GM19351 (cell line): ENCODE measurements around the gene WSCD2.

Experiments used
- ATAC-seq: cut with Tn5 transposase; IDR thresholded peaks from one replicate; pipeline ENCODE4 v1.9.1; 2021; ENCODE audit warnings: mild to moderate bottlenecking, moderate library complexity; ENCODE audit not compliant: unreplicated experiment

WSCD2 gene

DNA sequence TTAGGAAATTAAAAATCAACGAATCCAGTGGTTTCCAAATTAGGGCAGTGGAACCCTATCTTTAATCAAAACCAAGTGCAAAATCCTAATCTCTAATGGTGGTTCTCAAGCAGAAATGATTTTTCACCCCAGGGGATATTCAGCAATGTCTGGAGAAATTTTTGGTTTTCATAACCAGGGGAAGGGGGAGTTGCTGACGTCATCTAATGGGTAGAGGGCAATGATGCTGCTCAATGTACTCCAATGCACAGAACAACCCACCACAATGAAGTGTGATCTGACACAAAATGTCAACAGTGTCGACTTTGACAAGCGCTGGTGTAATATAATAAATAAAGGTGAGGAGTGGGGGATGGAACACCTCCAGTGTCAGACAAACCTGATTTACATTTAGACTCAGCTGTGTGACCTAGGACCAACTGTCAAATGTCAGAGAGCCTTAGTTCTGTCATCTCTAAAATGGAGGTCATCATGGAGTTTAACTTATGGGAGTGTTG, 128.6 kb downstream of the WSCD2 start:
- no peak for ATAC-seq

DNA sequence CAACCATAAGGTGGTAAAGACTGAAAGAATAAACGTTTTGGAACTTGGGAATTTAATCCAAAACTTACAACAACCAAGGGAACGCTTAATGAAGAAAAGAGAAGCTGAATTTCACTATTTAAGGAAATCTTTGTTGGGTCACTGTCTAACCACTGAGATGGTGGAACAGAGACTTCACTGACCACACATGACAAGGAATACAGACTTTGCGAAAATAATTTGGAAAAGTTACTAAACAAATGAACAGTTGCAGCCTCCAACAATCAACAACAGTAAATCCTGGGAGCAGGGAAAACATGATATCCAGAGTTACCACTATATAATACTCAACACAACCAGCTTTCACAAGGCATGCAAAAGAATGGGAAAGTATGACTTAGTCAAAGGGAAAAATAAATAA, 131.0 kb downstream of the WSCD2 start:
- ATAC-seq = no peak

DNA sequence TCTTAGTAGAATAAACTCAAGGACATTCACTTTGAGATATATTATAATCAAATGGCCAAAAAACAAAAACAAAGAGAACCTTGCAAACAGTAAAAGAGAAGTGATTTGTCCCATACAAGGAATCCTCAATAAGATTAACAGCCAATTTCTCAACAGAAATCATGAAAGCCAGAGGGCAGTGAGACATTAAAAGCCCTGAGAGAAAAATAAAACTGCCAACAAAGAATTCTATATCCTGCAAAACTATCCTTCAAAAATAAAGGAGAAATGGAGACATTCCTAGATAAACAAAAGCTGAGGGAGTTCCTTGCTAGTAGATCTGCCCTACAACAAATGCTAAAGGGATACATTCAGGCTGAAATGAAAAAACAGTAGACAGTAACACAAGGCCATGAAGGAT, 131.9 kb downstream of the WSCD2 start:
- no peak for ATAC-seq

DNA sequence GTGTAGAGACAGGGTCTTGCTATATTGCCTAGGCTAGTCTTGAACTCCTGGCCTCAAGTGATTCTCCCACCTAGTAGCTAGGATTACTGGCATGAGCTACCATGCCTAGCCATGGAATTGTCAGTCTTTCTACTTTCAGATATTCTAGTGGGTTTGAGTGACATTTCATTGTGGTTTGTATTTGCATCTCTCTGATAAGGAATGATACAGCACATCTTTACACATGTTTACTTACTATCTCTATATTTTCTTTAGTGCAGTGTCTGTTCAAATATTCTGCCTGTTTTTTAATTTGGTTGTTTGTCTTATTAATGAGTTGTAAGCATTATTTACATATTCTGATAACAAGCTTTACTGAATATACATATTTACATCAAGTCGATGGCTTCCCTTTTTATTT, 136.4 kb downstream of the WSCD2 start:
- no peak for ATAC-seq

DNA sequence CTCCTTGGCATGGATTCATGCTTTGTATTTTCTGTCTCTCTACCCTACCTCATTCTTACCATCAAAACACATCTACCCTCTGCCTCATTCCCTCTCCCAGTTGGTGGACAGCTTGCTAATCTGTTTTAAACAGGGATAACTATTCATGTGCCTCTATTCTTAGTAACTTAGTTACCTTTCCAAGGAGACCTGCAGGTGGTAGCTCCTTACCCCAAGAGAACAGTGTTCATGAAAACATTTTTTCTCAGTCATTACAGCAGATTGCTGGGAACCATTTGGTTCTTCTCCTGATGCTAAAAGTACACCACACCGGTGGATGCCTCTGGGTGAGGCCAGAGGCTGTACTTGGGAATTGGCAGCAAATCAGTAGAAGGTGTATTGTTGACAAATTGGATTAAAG, 137.0 kb downstream of the WSCD2 start:
- no peak for ATAC-seq

DNA sequence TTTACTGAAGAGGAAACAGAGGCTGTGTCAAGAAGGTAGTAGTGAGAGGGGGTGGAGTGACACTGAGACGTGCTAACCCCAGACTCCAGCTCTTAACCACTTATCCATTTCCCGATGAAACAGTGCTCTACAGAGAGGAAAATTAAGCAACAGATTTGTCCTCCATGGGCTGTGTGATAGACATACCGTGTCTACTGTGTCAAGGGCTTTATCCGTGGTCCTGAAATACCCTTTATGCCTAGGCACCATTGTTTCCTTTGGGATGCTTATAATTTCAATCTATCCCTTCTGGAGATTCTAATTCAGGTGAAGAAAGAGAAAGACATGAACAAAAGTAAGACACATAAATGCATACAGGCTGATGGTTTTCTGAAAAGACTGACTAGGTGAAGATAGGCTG, 138.4 kb downstream of the WSCD2 start:
- no peak for ATAC-seq

DNA sequence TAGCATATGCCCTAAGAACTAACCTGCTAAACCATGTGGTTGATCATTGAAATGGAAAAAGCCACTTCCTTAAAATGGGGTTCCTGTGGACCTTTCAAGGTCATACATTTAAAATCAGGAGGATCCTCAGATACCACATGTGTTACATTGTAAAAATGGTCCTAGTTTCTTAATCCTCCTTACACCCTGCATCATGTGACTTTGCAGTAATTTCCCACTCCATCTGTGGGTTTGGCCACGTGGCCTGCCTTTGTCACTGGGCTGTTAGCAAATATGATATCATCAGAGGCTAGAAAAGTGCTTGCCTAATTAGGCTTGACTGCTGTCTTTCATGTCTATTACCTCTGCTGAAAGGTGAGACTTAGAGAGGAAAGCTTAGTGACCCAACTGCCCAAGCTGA, 139.3 kb downstream of the WSCD2 start:
- ATAC-seq = no peak

DNA sequence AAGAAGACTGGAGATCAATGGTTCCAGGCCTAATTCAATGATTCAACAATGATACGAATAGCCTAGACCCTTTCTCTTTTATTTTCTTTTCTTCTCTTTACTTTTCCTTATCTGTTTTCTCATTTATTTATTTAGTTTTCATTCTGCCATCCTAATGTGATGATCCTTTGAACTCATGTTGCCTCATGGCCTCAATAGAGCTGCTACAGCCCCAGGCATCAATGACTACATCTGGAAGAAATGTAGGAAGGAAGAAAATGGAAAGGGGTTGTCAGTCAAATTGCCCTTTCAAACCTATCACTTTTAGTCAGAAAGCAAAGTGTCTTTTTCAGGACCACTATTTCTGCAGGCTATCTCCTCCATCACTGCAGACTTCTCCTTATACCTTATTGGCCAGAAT, 140.1 kb downstream of the WSCD2 start:
- no peak for ATAC-seq

DNA sequence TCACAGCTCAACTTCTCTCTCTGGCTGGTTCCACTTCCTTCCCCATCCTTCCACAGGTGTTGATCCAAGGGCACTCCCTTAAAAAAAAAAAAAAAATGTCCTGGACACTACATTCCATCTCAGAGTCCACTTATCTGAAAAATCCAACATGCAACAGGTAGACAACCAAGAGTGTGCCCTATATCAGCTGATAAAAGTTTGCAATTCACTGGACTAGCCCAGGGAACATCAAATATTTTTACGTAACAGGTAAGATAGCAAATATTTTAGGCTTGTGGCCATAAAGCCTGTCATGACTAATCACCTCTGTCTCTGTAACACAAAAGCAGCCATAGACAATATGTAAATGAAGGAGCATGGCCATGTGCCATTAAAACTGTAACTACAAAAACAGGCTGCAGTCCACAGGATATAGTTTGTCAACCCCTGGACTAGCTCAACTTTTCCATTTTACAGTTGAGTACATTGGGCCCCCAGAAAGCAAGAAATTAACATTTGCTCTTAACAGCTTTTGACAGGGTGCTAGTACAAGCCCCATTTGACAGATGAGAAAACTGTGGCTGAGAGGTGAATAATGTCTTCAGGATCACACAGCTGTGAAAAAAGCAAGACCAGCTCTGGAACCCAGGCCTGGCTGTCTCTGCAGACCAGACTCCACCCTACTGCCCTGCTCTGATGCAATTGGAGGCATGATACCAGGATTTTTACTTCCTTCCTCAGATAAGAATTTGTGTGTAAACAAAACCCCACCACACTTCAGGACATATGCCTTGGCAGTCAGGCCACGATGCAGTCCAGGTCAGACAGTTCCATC, 141.2 kb downstream of the WSCD2 start:
- no peak for ATAC-seq

DNA sequence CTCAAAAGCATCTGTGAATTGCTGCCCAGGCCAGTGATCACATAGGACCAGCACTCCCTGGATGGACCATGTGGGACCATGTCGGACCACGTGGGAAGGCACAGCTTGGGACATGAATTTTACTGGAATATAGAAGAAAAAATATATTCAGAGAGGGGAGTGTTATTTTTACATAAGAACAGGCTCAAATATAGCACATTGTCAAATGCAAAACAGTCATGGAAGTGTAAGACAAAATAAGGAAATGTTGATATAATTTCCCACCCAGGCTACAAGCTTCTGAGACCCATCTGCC, 141.7 kb downstream of the WSCD2 start:
- ATAC-seq = no peak

DNA sequence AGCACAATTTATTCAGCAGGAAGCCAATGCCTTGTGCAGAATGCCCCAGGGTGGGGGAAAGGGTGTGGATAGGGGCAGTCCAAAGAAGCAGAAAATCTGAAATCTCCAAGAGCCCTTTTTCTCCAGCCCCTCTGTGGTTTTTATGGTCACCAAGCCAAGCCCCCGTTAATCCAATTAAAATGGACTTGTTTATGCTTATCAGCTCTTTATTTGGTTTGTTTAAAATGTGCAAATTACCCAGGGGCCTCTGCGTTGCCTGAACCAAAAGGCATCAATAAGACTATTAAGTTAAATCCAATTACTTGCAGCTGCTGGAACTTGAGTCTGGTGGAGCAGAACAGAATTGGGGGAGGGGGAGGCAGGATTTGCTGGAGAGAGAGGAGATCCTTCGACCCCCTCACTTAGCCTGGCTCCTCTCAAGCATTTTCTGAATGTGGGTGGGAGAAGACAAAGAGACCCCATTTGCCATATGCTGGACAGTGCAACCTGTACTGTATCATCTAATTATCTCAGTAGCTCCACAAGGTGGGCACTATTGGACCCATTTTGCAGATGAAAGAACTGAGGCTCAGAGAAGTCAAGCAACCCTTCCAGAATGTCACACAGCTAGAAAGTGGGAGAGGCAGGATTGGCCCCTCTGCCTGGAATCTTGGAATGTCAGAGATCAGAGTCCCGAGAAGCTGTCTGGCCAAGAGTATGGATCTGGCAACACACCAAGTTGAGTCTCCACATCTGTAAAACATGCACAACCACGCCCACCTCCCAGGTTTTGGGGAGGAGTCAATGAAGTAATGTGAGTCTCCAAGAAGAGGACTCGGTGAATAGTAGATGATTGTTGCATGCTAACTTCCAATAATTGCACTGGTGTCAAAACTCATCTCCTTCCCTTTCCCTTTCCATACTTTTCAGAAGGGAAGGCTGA, 143.1 kb downstream of the WSCD2 start:
- no peak for ATAC-seq

DNA sequence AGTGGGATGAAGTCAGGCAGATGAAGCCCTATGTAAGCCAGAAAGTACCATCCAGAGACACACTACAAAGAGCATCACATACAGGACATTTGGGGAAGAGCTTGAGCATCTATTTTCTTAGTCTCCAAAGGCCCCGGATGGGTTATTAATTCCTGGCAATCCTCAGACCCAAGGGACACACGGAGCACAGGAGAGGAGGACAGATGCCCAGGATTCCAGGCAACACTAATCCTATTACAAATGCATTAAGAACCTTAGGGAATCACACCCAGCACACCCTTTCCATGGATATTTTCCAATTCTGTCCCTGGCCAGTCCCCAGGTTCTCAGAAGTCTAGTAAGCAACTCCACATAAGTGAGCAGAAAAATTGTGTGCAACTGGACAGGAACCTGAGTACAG, 144.1 kb downstream of the WSCD2 start:
- no peak for ATAC-seq

DNA sequence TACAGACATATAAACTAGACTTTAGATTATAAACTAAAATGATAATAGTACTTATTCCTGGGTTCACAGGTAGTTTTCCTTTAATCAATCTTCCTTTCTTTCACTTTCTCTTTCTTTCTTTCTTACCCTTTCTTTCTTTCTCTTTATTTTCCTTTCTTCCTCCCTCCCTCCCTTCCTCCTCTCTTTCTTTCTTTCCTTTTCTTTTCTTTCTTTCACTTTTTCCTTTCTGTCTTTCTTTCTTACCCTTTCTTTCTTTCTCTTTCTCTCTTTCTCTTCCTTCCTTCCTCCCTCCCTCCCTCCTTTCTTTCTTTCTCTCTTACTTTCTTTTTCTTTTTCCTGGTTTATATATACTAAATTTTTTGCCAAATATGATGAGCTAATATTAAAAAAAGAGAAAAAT, 148.5 kb downstream of the WSCD2 start:
- no peak for ATAC-seq

DNA sequence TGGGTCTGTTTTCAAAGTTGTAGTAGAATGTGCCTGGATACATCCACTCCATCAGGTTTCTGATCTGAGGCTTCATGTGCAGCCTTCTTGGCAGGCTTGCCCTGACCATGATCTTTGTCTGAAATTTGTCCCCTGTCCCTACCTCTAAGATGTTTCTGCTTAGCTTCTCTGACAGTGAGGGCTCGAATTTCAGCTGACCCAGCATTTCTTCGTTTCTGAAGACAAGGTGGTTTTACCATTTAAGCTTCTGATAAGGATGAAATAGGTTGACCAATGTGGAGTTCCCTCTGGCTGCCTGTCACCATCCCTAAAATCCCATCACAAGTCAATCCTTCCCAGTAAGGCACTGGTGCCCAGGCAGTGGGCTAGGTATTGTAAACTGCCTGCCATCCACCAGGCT, 153.1 kb downstream of the WSCD2 start:
- no peak for ATAC-seq

DNA sequence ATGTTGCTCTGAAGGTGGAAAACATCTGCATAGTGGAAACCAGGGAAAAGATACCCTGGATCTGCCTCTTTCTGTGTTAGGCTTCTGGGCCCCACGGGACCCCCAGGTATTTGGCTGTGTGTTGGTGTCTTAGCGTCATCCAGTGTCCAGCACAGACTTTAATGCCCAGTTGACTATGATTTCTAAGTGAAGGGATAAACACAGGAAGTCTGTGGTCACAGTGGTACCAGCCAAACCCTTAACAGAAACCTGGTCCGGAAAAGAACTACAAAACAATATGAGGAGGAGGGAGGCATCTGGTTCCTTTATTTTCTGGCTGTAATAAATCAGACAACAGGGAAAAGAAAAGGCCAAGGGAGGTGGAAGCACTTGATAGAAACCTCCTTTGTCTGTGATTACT, 153.6 kb downstream of the WSCD2 start:
- no peak for ATAC-seq

DNA sequence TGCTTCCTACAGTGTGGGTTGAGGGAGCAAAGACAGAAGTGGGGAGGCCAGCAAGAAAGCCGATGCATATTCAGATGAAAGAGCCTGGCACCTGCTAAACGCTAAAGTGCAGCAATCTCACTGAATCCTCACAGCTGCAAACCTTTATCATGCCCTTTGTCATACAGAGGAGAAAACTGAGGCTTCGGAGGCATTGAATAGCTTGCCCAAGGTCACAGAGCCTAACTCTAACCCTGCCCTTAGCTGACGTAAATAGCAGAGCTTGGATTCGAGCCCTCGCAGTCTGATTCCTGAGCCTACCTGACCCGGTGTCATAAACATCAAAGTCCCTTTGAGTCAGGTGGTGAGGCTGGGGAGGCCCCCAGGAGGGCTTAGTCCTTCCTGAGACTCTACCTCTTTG, 155.1 kb downstream of the WSCD2 start:
- no peak for ATAC-seq

DNA sequence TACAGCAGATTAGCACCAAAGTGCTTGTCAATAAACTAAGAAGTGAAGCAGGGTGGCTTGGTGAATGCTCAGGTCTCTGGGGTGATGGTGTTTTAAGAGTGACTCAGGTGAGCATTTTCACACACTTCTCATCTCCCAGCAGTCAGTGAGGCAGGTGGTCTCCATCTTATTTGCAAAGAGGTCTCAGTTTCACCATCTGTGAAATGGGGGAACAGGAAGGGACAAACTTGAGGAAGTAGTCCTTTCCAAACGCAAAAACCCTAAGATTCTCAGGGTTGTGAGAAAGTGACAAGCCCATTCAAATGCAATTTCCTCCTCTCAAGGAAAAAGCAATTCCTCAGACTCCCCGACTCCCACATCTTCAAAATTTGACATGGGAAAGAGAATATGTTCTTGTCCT, 155.9 kb downstream of the WSCD2 start:
- no peak for ATAC-seq

DNA sequence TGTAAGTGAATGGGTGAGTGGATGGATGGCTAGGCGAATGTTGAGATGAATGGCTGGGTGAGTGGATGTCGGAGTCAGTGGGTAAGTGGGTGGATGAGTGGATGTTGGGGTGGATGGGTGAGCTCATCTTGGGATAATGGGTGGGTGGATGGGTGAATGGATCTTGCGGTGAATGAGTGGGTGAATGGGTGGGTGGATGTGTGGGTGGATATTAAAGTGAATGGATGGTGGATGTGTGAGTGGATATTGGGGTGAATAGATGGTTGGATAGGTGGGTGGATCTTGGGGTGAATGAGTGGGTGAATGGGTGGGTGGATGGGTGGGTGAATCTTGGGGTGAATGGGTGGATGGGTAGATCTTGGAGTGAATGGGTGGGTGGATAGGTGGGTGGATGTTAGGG, 158.1 kb downstream of the WSCD2 start:
- ATAC-seq = no peak

DNA sequence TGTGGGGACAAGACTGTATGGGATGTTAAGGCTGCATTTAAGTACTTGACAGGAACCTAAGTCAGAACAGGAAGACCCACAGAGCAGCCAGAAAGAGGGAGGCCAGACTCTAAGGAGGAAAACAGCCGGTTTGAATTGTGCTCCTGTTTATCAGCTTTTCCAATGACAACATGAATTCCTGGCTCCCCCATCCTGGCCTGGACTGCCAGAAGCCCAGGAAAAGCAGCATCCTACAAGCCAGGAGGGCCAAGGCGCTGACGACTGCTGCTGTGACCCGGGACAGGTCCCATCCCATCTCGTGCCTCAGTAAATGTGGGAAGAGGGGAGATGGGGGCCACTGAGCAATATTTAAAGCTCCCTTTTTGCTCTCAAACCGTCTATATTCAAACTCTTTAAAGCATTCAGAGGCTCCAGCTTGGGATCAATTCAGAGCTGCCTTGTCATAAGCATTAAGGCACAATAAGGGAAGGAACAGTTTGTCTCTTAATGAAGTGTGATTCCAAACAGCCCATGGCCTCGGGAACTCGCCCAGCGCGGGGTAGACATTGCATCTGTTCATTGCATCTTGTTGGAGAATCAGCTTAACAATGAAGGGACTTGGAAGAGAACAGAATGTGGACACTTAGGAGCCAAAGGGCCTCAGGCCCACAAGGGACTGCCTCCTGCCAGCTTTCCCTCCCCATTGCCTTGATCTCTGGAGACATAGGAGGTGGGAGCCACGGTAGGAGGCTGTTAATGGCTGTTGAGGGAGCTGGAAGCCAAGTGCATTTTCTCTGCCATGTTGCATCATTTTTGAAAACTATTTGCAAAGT, 160.5 kb downstream of the WSCD2 start:
- ATAC-seq = no peak

DNA sequence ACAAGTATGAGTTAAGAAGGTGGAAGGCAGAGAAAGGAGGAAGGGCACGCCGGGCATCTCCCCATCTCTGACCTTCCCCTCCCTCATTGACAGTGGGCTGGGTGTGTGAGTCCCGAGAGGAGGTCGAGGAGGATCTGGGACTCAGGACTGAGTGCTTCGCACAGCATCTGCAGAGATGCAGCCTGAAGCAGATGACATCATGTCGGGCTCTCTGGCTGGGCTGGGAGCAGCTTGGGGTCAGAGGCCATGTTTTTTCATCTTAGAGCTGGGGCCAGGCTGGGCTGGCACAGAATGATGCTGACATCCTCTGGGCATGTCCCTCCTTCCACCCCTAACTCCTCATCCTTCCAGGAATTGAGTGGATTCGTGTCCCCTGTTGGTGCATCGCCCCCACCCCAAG, 166.6 kb downstream of the WSCD2 start:
- ATAC-seq = no peak

DNA sequence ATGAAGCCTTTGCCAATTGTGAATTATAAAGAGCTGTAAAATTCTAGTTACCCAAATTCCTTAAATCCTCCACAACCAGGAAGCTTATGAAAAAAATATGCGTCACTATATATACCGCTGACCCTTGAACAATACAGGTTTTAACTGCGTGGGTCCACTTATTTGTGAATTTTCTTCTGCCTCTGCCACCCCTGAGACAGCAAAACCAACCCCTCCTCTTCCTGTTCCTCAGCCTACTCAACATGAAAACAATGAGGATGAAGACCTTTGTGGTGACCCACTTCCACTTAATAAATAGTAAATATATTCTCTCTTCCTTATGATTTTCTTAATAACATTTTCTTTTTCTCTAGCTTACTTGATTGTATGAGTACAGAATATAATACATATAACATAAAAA, 167.9 kb downstream of the WSCD2 start:
- ATAC-seq = no peak
